Stimulated activated CD8-positive, alpha-beta memory T cell treated with anti-CD3 and anti-CD28 coated beads, Interleukin-15, amount 100 ng/mL, for 48 hours (primary cell): ENCODE measurements around the gene PGA5.
"Not testable (repeated sequence)": the region's sequence is repeated elsewhere in the genome, so short reads cannot be mapped to it uniquely, and the experiment has no call there.

Experiments used
- DNase-seq, 2 donors: peaks; one replicate each; pipeline ENCODE4 v3.0.0-alpha.2; 2020; ENCODE audit warnings: low read depth in 2 of 2

Gene PGA5

DNA sequence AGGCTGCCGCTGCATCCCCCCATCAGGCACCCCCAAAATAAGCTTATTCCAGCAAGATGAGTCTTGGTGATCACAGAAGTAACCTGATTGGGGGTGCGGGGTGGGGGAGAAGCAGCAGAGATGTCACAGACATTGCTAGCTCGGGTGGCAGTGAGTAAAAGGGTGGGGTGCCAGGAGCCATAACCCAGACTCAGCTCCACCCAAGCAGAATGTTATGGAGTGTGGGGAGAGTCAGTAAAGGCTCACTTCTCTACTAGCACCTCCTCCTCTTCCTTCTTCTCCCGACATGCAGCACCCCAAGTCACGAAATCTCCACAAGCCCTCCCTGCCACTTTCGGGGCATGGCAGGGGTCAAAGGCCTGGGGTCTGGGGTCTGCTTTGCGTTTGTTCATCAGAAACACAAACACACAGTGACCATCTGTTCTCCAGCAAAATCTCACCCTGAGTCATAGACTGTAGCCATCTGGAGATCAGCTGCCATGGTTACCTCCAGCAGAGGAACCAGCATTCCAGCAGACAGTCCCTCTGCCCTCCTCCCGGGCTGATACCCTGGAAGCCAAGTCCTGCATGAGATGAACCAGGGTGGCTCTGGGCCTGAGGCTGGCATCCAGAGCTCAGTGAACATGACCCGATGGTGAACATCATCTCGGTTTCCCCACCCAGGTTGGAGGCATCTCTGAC lies 14.4 kb upstream of the PGA5 start:
- DNase-seq = not testable (repeated sequence)

- not testable (repeated sequence) for DNase-seq
These were observed 11.5 kb upstream of the PGA5 start for GRCh38 chr11:61229458-61229857.

- DNase-seq = not testable (repeated sequence)
These were observed 9.9 kb upstream of the PGA5 start for GRCh38 chr11:61231033-61231432.

- DNase-seq = not testable (repeated sequence)
These were observed 9.4 kb upstream of the PGA5 start for GRCh38 chr11:61231585-61231984.

GRCh38 chr11:61232548-61233145 lies 8.3 kb upstream of the PGA5 start:
- DNase-seq = not testable (repeated sequence)

DNA sequence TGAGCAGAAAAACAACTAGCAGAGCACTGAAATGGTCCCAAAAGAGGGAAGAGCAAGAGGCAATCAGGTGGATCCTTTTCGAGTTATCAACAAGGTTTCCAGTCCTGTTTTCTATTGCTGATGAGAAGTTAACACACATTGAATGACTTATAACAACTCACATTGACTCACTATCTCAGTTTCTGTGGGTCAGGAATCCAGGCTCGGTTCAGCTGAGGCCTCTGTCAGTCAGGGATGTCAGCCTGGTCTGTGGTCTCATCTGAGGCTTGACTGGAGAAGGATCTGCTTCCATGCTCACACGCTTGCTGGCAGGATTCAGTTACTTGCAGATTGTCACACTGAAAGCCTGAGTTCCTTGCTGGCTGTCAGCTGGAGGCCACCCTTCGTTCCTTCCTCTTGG lies 3.8 kb upstream of the PGA5 start:
- DNase-seq = not testable (repeated sequence)

GRCh38 chr11:61240288-61240687 lies 687 bp upstream of the PGA5 start:
- not testable (repeated sequence) for DNase-seq

- DNase-seq = not testable (repeated sequence)
These were observed 551 bp downstream of the PGA5 start for GRCh38 chr11:61241526-61241925.

- DNase-seq = not testable (repeated sequence)
These were observed 4.4 kb downstream of the PGA5 start for GRCh38 chr11:61245284-61245964.

GRCh38 chr11:61248071-61248470 lies 7.1 kb downstream of the PGA5 start:
- not testable (repeated sequence) for DNase-seq

- not testable (repeated sequence) for DNase-seq
These were observed 8.2 kb downstream of the PGA5 start for GRCh38 chr11:61249201-61249600.

DNA sequence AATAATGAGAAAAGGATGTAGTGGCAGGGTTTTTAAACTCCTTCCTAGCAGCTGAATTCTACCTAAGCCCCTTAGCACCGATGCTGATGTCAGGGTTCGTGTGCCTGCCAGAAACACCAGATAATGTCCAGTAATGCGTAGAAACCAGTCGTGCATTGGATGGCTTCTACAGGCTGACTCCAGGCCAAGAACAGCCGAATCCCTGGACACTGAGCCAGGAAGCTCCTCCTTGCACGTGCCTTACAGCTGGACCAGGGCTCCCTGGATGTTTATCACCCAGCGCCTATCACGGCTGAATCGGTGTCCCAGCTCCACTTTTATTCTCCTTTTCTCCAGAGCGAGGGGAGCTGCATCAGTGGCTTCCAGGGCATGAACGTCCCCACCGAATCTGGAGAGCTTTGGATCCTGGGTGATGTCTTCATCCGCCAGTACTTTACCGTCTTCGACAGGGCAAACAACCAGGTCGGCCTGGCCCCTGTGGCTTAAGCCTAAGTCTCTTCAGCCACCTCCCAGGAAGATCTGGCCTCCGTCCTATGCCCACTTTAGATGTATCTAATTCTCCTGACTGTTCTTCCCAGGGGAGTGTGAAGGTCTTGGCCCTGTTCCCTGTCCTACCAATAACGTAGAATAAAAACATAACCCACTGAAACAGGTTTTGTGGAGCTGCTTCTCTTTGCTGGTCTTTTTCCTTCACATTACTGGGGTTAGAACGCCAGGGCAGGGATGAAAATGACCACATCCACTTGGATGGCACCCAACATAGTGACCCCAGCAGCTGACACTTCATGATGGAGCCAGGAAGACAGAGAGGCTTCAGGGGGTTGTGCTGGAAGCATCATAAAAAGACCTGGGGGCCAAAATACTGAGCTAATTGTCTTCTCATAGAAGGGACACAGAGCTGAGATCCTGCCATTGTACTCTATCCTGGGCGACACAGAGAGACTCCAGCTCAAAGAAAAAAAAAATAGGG lies 10.1 kb downstream of the PGA5 start:
- not testable (repeated sequence) for DNase-seq

DNA sequence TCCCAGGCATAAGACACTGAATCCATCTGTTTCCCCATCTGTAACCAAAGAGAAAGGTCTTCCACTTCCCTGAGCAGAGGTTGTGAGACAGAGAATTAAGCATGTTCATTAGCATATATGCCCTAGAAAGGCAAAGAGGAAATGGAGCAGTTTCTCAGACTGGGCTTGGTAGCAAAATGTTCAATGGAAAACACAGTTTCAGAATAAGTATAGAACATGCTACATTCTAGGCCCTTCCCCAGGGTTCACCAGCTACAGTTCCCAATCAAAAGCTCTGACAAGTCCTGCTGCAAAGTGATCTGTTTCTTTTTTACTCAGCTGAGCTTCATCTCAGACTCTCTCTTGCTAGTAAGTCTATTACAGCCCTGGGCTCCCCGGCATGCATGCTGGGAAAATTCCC lies 11.4 kb downstream of the PGA5 start:
- DNase-seq = not testable (repeated sequence)

DNA sequence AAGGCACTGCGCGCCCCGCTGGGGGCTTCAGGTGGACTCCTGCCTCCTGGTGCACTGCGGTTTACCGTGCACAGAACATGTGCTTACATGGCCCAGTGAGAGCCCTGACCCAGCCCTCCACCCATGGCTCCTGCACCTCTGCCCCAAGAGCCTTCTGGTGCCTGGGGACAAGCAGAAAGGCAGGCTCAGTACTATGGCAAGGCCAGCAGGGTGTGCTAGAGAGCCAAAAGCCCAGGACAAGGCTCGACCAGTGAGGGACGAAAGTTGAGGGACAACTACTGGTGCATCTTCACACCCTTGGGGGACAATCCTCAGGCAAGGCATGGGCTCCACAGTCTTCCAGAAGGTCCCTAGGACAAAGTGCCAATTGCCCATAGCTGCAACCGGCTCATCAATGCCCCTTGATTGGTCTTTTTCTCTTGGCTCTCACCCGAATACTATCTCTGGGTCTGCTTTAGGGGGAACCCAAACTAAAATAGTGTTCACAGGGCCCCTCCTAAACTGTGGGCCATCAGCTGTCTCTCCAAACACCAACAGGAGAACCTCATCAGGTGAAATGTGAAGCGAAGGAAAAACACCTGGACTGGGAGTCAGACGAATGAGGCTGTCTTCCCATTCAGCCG lies 13.5 kb downstream of the PGA5 start:
- DNase-seq = peak; percentile 32 to 38

DNA sequence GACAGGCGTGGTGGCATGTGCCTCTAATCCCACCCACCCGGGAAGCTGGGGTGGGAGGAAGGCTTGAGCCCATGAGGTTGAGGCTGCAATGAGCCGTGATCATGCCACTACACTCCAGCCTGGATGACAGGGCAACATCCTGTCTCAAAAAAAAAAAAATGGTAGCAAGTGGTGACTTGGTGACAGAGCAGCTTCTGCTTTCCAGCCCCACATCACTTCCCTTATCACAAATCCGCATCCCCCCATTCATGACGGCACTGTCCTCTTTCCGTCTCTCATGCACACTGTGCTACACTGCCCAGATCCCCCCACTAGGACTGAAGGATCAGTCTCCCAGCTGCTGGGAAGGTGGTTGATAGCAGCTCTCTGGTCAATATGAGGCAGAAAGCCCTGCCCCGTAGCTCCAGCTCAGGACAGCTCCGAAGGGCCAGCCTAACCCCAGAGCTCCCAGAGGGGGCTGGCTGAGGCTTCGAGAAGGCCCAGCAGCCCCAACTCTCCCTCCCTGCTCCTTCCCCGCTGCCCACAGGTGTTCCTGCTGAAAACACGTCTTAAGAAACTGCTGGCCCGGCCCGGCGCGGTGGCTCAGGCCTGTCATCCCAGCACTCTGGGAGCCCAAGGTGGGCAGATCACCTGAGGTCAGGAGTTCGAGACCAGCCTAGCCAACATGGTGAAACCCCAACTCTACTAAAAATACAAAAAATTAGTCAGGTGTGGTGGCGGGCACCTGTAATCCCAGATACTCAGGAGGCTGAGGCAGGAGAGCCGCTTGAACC lies 15.9 kb downstream of the PGA5 start:
- no peak for DNase-seq

DNA sequence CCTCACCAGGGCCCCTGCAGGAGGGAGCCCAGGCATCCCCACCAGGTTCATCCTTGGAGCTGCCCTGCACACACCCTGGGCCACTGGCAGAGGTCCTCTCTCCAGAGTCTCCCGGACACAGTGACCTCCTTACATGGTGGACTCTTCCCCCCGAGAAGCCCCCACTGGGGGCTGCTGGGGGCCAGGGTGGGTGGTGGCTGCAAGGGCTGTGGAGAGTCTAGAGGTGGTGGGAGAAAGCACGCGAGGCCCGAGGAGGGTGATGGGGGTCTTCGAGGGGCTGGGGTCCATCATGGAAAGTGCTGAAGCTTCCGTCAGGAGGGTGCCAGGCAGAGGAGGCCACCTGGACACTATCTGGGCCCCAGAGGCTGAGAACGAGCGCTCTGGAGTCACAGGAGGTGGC lies 17.6 kb downstream of the PGA5 start:
- no peak for DNase-seq

DNA sequence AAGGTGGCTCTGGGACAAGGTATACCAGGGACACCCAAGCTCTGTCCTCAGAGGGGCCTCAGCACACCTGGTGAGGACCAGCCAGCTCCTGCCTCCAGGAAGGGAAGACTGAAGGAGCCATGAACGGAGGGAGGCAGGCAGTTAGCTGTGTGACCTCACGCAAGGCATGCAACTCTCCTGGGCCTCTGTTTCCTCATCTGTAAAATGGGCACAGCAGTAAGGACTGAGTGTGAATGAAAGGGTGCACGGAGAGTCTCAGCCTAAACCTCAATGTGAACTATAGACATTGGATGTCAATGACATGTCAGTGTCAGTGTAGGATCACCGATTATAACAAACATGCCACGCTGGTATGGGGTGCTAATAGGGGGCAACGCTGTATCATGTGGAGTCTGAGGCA lies 18.4 kb downstream of the PGA5 start:
- DNase-seq = no peak

- DNase-seq = no peak
These were observed 23.4 kb downstream of the PGA5 start for GRCh38 chr11:61264371-61264770.

DNA sequence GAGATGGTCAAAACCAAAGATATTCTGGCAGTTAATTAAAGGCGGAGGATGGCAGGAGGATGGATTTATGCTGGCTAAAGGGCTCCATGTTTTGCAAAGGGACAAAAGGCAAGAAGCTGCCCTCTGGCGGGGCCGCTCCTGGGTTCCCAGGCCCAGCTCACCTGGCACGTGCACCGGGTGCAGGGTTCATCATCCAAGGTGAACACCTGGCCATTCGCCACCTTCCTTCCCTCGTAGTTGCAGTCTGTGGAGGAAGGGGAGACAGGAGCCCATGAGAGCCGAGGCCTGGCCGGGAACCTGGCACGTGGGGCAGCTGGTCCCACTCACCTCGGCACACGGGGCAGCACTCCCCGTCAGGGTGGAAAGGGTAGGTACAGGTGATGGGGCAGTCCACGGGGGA lies 23.8 kb downstream of the PGA5 start:
- DNase-seq = no peak

DNA sequence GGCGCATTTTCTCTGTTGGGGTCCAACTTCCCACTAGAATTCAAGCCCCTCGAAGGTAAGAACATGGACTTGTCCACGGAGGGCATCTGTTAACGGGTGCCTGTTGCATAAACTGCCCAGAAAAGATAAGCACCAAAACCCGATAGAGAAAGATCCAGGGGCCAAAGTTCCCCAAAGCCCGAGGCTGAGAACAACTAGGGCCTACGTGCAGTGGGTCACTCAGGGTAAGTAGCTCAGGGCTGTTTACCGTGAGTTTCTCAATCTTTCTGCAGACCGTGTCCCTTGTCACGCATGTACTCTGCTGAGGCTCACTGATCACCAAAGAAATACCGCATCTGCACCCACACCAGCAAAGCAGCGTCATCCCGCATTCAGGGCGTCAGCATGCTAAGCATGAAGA lies 24.4 kb downstream of the PGA5 start:
- no peak for DNase-seq

DNA sequence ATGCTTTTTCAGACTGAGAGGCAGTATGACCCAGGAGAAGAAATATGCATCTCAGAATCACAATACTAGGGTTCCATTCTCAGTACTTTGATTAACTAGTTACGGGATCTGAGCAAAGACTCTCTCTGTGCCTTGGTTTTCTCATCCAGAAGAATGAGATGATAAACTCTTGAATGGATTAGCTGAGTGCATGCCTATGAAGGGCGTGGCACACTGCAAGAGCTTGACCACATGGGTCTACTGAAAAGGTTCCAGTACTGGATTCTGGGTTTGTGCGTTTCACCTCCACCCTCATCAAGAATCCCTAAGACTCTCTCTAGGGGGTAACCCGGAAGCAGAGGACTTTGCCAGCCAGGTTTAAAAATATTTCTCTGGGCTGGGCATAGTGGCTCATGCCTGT lies 25.6 kb downstream of the PGA5 start:
- DNase-seq = no peak
